ENCODE results near the gene PTPN13. TPM values are rescaled to one million over a fixed set of nuclear protein-coding genes. Genes with fewer than 3 reads are reported as not detected.

PTPN13 gene
- total RNA-seq, 4 donors from 2014 or later, result 97.3 to 146 (median 125) TPM

- H3K27me3 ChIP-seq, result no peaks in the 10 kb centered on the region
- no peaks in the 10 kb centered on the region for H3K9me3 ChIP-seq
- no peak overlapping the region for H3K27ac ChIP-seq
- no peak for DNase-seq (ENCODE audit: low spot score in 2 of 2)
- peaks cover 6% of the 10 kb centered on the region for H3K36me3 ChIP-seq
- no peak overlapping the region for H3K4me3 ChIP-seq
- WGBS, result 94% methylated on average over 3 of the region's 3 CpGs
- H3K4me1 ChIP-seq, result peaks cover 36% of the 10 kb centered on the region
- TF ChIP-seq, protein P1, sequence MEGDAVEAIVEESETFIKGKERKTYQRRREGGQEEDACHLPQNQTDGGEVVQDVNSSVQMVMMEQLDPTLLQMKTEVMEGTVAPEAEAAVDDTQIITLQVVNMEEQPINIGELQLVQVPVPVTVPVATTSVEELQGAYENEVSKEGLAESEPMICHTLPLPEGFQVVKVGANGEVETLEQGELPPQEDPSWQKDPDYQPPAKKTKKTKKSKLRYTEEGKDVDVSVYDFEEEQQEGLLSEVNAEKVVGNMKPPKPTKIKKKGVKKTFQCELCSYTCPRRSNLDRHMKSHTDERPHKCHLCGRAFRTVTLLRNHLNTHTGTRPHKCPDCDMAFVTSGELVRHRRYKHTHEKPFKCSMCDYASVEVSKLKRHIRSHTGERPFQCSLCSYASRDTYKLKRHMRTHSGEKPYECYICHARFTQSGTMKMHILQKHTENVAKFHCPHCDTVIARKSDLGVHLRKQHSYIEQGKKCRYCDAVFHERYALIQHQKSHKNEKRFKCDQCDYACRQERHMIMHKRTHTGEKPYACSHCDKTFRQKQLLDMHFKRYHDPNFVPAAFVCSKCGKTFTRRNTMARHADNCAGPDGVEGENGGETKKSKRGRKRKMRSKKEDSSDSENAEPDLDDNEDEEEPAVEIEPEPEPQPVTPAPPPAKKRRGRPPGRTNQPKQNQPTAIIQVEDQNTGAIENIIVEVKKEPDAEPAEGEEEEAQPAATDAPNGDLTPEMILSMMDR (IDR thresholded peaks at IDR 0.05), result no peak
- TF ChIP-seq EP300 (IDR thresholded peaks at IDR 0.05) (no peak), POLR2A (IDR thresholded peaks at IDR 0.05) (no peak), POLR2AphosphoS5 (IDR thresholded peaks at IDR 0.05) (no peak)
Measured at GRCh38 chr4:86834901-86835300, 240.8 kb downstream of the PTPN13 start.

- Histone ChIP-seq H3K27ac (no peak overlapping the region), H3K4me3 (no peak overlapping the region), H3K27me3 (no peaks in the 10 kb centered on the region), H3K9me3 (no peaks in the 10 kb centered on the region), H3K4me1 (peaks cover 41% of the 10 kb centered on the region), H3K36me3 (no peaks in the 10 kb centered on the region)
- 84% methylated on average over 3 of the region's 3 CpGs for WGBS
- no peak for DNase-seq (ENCODE audit: low spot score in 2 of 2)
- TF ChIP-seq, protein P1 (IDR thresholded peaks at IDR 0.05), result no peak
- TF ChIP-seq EP300 (IDR thresholded peaks at IDR 0.05) (no peak), POLR2A (IDR thresholded peaks at IDR 0.05) (no peak), POLR2AphosphoS5 (IDR thresholded peaks at IDR 0.05) (no peak)
Measured at GRCh38 chr4:86835677-86836076, 241.6 kb downstream of the PTPN13 start.

DNA sequence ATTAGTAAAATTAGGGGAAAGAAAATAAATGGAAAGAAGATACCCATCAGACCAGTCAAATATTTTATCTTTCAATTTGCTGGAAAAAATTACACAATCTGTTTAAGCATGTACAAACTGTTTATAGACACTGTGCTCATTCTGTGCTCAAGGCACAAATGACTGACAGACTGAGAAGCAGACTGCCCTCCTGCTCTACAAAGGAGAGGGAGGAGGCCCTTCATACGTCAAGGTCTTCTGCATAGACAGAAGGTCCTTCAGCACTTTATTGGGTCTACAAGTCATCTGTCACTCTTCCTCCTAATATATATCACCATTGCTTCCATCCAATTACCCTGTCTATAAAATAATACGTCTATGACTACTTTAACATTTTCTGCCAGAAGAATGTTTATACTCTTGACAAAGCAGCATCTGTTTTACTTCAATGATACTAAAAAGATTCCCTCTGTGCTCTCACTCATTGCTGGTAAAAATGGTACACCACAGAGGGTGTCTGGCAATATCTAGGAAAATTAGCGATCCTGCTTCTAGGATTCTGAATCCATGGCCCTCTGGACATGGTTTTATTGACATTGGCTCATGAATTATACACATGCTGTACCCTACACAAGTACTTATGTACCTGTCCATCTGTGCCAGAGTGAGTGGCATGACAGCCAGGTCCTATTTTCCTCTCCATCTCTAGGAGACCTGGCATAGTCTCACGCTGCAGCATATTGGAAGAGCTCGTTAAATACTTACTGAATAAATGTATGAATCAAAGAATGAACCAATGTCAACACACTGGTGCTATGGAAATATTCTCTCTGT is 243.8 kb downstream of the PTPN13 start:
- 43% methylated on average over 5 of the region's 5 CpGs for WGBS
- no peak for DNase-seq (ENCODE audit: low spot score in 2 of 2)
- peaks cover 41% of the 10 kb centered on the region for H3K4me1 ChIP-seq

DNA sequence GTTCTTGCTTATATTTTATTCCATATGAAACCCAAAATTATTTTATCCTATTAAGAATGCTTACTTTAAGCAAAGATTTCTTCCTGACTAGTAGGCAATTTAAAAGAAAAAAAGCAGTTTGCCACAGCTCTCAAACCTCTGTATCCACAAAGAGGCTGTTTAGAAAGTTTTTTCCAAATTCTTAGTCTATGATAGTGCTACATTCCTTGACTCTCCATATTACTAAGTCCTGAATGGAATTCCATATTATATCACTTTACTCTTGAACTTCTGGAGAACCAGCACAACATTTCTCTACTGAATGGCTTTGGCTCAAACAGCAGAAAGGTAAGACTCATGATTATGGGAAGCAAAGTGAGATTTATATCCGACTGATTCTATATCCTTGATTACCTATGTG is 246.7 kb downstream of the PTPN13 start:
- 77% methylated on average over 1 of the region's 1 CpG for WGBS
- H3K4me1 ChIP-seq, result peaks cover 64% of the 10 kb centered on the region
- TF ChIP-seq EP300 (IDR thresholded peaks at IDR 0.05) (no peak), POLR2A (IDR thresholded peaks at IDR 0.05) (no peak), POLR2AphosphoS5 (IDR thresholded peaks at IDR 0.05) (no peak)
- TF ChIP-seq, protein P1 (IDR thresholded peaks at IDR 0.05), result no peak

More for the DNA sequence above, 243.8 kb downstream of the PTPN13 start:
- Histone ChIP-seq H3K27ac (peak overlapping the region; percentile 66), H3K36me3 (no peaks in the 10 kb centered on the region), H3K9me3 (no peaks in the 10 kb centered on the region), H3K27me3 (no peaks in the 10 kb centered on the region), H3K4me3 (no peak overlapping the region)
- TF ChIP-seq EP300 (IDR thresholded peaks at IDR 0.05) (no peak), POLR2AphosphoS5 (IDR thresholded peaks at IDR 0.05) (no peak), POLR2A (IDR thresholded peaks at IDR 0.05) (no peak)
- TF ChIP-seq, protein P1 (IDR thresholded peaks at IDR 0.05), result no peak

DNA sequence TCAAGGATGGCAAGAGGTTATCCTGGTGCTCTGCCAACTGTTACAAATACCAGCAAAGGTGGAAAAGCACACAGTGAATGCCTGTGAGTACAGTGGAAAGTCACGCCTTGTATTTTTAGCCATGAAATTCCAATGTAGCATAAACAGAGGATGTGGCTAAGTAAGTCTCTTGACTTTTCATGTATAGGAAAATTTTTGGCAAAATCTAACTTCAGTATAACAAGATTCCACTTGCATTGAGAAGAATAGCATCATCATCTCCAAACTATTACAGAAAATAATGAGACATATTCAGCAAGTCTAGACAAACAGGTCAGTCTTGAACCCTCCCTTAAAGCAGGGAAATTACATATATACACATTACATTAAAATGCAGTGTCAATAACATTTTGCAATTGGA is 247.2 kb downstream of the PTPN13 start:
- Histone ChIP-seq H3K27me3 (no peaks in the 10 kb centered on the region), H3K4me3 (no peak overlapping the region), H3K4me1 (peaks cover 68% of the 10 kb centered on the region), H3K36me3 (no peaks in the 10 kb centered on the region), H3K27ac (peak overlapping the region; percentile 76), H3K9me3 (no peaks in the 10 kb centered on the region)
- 62% methylated on average over 1 of the region's 1 CpG for WGBS
- TF ChIP-seq EP300 (IDR thresholded peaks at IDR 0.05) (no peak), POLR2AphosphoS5 (IDR thresholded peaks at IDR 0.05) (no peak), POLR2A (IDR thresholded peaks at IDR 0.05) (no peak)
- TF ChIP-seq, protein P1 (IDR thresholded peaks at IDR 0.05), result no peak
- no peak for DNase-seq (ENCODE audit: low spot score in 2 of 2)

More for the DNA sequence above, 246.7 kb downstream of the PTPN13 start:
- Histone ChIP-seq H3K27ac (peak overlapping the region; percentile 76), H3K4me3 (no peak overlapping the region), H3K36me3 (no peaks in the 10 kb centered on the region), H3K9me3 (no peaks in the 10 kb centered on the region), H3K27me3 (no peaks in the 10 kb centered on the region)
- no peak for DNase-seq (ENCODE audit: low spot score in 2 of 2)
